Stimulated activated CD4-positive, alpha-beta T cell treated with anti-CD3 and anti-CD28 coated beads, TNF-alpha, amount 100 ng/mL, for 4 hours (primary cell): ENCODE results near the gene TNFRSF14.

Source experiments
- DNase-seq, 3 experiments: peaks; one replicate each; pipeline ENCODE4 v3.0.0-alpha.2; 2020; ENCODE audit warnings: low read depth in 3 of 3

Gene TNFRSF14

GRCh38 chr1:2523191-2523890, 32.8 kb upstream of the TNFRSF14 start:
- no peak for DNase-seq

GRCh38 chr1:2523891-2524609, 32.1 kb upstream of the TNFRSF14 start:
- no peak for DNase-seq

- no peak for DNase-seq
Observed at GRCh38 chr1:2525572-2525919, 30.6 kb upstream of the TNFRSF14 start.

GRCh38 chr1:2525920-2526823, 30.0 kb upstream of the TNFRSF14 start, which contains the start of gene PANK4:
Gene PANK4 (minus strand): TSS chr1:2526596. CDS start chr1:2526587, 9 bp downstream.
- DNase-seq: peak; percentile 81 to 82 (median 81)

GRCh38 chr1:2526824-2527555, 29.2 kb upstream of the TNFRSF14 start:
- DNase-seq: peak in 1 of 3 experiments; percentile 32

GRCh38 chr1:2527556-2527860, 28.7 kb upstream of the TNFRSF14 start:
- DNase-seq: no peak

GRCh38 chr1:2528016-2528415, 28.2 kb upstream of the TNFRSF14 start:
- no peak for DNase-seq

GRCh38 chr1:2528611-2528965, 27.6 kb upstream of the TNFRSF14 start:
- no peak for DNase-seq

- peak in 1 of 3 experiments; percentile 34 for DNase-seq
Observed at GRCh38 chr1:2528966-2529783, 27.0 kb upstream of the TNFRSF14 start.

GRCh38 chr1:2529784-2530512, 26.2 kb upstream of the TNFRSF14 start, which contains the start of gene HES5:
Gene HES5 (minus strand): TSS chr1:2530263. CDS start chr1:2530164, 99 bp downstream.
- no peak for DNase-seq

GRCh38 chr1:2530513-2531361, 25.4 kb upstream of the TNFRSF14 start:
- no peak for DNase-seq

- DNase-seq: no peak
Observed at GRCh38 chr1:2532485-2533160, 23.5 kb upstream of the TNFRSF14 start.

- no peak for DNase-seq
Observed at GRCh38 chr1:2533365-2533764, 22.8 kb upstream of the TNFRSF14 start.

- no peak for DNase-seq
Observed at GRCh38 chr1:2534315-2534686, 21.9 kb upstream of the TNFRSF14 start.

- no peak for DNase-seq
Observed at GRCh38 chr1:2534687-2535441, 21.3 kb upstream of the TNFRSF14 start.

- DNase-seq: no peak
Observed at GRCh38 chr1:2535455-2535854, 20.7 kb upstream of the TNFRSF14 start.

- DNase-seq: no peak
Observed at GRCh38 chr1:2535981-2536380, 20.2 kb upstream of the TNFRSF14 start.

- no peak for DNase-seq
Observed at GRCh38 chr1:2537784-2538115, 18.4 kb upstream of the TNFRSF14 start.
